HG02610 (cell line): ENCODE measurements around the gene ADAMTS2.
"Not testable (repeated sequence)": the region's sequence is repeated elsewhere in the genome, so short reads cannot be mapped to it uniquely, and the experiment has no call there.

Source experiments
- ATAC-seq: cut with Tn5 transposase; IDR thresholded peaks from one replicate; pipeline ENCODE4 v1.9.1; 2021; ENCODE audit warnings: mild to moderate bottlenecking, moderate library complexity; ENCODE audit not compliant: unreplicated experiment

Gene ADAMTS2

GRCh38 chr5:179326122-179326927 lies 18.9 kb downstream of the ADAMTS2 start:
- ATAC-seq, result no peak

GRCh38 chr5:179325296-179326031 lies 19.8 kb downstream of the ADAMTS2 start:
- no peak for ATAC-seq

- no peak for ATAC-seq
Measured at GRCh38 chr5:179324760-179325295, 20.4 kb downstream of the ADAMTS2 start.

DNA sequence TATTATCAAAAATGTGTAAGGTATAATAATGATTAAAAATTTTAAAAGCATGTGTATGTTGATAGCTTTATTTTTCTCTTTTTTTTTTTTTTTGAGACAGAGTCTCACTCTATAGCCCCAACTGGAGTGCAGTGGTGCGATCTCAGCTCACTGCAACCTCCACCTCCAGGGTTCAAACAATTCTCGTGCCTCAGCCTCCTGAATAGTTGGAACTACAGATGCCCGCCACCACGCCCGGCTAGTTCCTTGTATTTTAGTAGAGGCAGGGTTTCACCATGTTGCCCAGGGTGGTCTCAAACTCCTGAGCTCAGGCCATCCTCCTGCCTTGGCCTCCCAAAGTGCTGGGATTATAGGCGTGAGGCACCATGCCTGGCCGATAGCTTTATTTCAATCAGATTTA lies 20.9 kb downstream of the ADAMTS2 start:
- not testable (repeated sequence) for ATAC-seq

GRCh38 chr5:179323026-179323870 lies 22.0 kb downstream of the ADAMTS2 start:
- no peak for ATAC-seq

DNA sequence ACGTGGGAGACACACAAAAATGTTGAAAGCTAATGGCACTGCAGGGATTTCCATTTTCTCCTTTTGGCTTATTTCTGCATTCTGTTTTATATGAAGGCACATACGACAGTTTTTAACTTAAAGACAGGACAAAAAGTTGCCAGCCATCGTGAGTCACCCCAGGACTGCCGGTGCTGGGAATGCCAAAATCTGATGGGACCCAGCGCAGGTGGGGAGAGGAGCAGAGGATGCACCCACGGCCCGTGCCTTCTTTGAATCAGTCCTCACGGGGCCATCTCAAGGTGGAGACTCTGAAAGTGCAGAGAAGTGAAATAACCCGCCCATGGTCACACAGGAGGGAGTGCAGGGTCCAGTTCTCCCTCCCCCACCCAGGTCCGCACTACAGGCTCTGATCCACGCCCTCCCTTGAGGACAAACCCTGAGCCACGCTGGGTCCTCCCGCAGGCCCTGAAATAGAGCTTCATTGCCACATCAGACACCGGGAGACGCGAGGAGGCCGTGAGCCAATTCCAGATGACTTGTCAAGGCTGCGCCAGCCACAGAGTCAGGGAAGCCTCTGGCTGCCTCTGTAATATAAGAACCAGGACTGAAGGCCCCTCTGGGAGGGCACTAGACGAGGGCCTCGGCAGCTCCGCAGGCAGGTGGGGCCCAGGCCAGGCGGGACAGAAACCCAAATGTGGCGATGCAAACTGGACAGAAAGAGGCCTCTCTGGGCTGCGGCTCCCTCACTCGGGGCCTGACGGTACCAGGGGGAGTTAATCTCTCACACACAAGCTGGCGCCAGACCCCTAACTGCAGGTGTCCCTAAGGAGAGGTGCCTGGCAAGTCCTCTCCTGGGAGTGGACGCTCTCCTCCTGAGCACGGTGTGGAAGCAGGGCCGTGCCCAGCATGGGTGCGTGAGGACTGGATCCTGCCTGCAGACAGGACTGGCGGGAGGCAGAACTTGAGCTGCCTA lies 22.9 kb downstream of the ADAMTS2 start:
- ATAC-seq, result no peak

- no peak for ATAC-seq
Measured at GRCh38 chr5:179321206-179321987, 23.9 kb downstream of the ADAMTS2 start.

DNA sequence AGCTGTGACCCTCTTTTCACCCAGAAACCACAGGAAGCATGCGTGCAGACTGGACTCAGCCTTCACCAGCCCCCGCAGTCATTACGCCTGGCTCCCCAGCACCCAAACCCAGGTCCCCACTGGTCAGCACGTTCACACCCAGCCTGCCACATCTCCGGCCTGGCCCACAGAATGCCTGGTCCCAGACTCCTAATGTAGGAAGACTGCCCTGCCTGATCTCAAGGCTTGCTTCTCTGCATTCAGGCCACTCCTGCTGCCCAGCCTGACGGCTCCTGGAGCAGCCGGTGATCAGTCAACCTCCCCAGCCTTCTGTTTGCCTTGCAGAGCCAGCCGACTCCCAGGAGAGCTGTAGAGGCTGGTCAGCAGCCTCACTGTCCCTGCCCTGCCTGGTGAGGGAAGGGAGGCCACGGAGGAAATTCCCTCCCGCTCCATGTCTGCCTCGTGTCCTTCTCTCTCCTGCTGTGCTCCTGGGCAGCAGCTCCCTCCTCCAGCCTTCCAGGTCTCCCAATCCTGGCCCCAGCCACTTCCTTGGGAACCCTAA lies 25.4 kb downstream of the ADAMTS2 start:
- ATAC-seq, result no peak

DNA sequence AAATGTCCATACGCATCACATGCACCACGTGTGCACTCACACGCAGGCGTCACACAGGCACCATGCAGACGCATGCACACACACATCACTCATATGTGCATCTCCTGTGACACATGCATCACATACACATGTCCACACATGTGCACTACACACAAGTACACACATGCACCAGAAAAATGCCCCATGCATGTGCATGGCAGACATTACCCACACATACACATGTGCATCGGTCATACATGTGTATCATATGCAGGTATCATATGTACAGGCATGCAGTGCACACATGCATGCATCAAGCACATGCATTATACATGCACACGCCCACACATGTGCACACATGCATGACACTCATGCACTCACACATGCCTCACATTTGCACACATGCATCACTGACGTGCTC lies 26.1 kb downstream of the ADAMTS2 start:
- no peak for ATAC-seq

DNA sequence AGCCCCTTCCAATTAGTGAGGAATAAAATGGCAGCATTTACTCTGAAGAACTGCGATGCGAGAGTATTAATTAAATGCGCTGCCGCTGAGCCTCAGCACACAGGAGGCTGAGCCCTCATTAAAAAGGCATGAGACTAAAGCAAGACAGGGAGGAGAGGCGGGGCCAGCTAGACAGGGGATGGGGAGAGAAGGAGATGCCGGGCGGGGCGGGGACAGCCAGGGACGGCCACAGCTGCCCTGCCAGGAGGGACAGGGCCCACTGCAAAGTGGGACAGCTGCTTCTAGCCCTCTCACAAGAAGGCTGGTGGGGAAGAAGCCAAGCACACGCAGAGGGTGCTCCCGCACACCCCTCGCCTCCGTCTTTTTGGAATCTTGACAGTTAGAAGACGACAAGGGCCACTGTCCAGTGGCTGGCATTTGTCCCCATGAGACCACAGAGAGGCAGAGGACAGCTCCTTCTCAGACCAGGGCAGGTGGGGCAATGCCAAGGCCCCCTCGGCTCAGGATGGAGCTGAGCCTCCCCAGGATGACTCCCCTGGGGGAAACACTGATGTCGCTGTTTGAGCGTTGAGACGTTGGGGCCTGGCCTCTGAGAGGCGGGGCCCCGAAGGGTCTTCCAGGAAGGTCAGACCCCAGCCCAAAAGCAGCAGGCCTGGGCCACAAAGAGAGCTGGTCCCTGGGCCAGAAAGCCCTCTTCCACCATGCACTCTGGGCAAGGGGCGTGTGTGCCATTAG lies 26.9 kb downstream of the ADAMTS2 start:
- no peak for ATAC-seq

DNA sequence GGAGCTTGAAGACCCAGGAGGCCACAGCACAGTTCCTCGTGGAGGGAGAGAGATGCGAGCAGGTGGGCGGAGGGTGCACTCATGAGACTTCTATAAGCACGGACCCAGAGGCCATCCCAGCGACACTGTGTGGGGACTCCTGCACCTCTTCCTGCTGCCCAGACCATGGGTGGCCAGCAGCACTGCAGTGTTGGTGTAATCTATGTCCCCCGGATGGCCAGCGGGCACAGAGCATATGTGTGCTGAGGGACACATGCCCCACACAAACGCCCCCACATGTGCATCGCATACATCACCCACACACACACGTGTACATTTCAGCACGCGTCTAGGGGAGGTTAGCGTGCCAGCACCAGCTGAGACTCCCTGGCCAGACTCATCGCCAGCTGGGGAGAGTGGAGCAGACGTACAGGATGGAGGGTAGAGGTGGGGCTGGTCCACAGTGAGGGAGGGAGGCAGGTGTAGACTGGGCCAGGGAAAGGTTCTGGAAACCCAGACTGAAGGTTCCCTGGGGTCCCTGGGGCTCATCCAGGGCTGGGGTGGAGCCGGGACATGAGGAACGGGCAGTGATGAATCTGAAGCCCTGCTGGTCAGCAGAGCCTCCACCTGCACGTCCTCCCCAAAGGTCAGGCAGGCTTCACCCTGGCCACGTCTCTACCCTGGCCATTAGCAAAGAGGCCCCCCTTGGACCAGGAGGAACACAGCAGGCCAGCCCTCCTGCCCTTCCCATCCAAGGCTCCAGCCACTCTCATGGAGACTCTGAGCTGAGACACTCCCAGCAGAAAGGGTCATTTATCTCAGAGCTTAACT lies 27.6 kb downstream of the ADAMTS2 start:
- no peak for ATAC-seq

GRCh38 chr5:179316982-179317381 lies 28.3 kb downstream of the ADAMTS2 start:
- ATAC-seq, result no peak

GRCh38 chr5:179316111-179316551 lies 29.1 kb downstream of the ADAMTS2 start:
- ATAC-seq, result no peak

- no peak for ATAC-seq
Measured at GRCh38 chr5:179315356-179315890, 29.8 kb downstream of the ADAMTS2 start.

DNA sequence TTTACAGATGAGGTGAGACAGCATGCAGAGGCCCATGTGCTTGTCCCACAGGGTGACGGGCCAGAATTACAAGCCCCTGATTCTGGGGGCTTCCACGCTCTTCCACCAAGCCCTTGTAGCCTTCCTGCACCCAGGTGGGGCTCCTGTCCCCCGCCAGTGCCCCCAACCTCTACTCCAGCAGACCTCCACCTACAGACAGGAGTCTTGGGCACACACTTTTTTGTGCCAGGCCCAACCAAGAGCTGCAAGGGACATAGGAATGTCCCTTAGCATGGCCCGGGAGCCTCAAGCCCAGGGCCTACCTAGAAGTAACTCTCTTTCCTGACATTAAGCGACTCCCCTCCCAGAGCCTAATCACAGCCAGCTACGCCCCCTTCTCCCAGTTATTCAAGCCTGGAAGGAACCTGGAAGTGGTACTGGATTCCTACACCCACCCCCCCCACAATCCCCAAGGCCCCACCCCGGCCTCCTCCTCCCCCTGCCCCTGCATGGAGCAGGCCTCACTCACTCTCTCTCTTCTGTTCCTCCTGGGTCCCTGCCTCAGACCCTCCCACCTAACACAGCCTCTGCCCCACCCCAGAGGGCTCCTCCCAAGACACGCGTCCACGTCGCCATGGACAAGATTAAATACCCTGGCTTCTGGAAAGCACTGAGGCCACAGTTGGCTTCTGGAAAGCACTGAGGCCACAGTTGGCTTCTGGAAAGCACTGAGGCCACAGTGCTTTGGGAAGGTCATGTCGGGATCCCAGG lies 30.5 kb downstream of the ADAMTS2 start:
- no peak for ATAC-seq

GRCh38 chr5:179313849-179314521 lies 31.3 kb downstream of the ADAMTS2 start:
- no peak for ATAC-seq
